ENCODE results near the gene LSM7. TPM values are rescaled to one million over a fixed set of nuclear protein-coding genes. Genes with fewer than 3 reads are reported as not detected.

LSM7 gene
- total and polyA plus RNA-seq, 2 of the 13 experiments (the other 11 are each of a cell fraction or from before 2014, with no cell fraction given), result 140 to 205 TPM

GRCh38 chr19:2273356-2274184 is 54.8 kb downstream of the LSM7 start (continued):
- no peak for TF ChIP-seq NFAT5 (CRISPR knock-in tag; IDR thresholded peaks at IDR 0.05)
- no peak for TF ChIP-seq TOE1 (CRISPR knock-in tag; IDR thresholded peaks at IDR 0.05)
- TF ChIP-seq CEBPB (IDR thresholded peaks at IDR 0.05; ENCODE audit: borderline replicate concordance, low read depth, low read length), result no peak
- 0 out of 2 replicates have a peak, but pooled peaks have one; percentile 29 for TF ChIP-seq ZNF709 (CRISPR knock-in tag; IDR thresholded peaks at IDR 0.05)
- peak; percentile 48; the same call in 1 of the 2 replicates for TF ChIP-seq ZNF784 (CRISPR knock-in tag; IDR thresholded peaks at IDR 0.05; ENCODE audit: borderline replicate concordance)
- TF ChIP-seq ZNF674 (CRISPR knock-in tag; IDR thresholded peaks at IDR 0.05; ENCODE audit: low read depth), result no peak
- no peak; the same call in 1 of the 2 replicates for TF ChIP-seq HOXA5 (CRISPR knock-in tag; IDR thresholded peaks at IDR 0.05)
- TF ChIP-seq IKZF1 (IDR thresholded peaks at IDR 0.05), result no peak
- no peak for TF ChIP-seq CREB3 (CRISPR knock-in tag; IDR thresholded peaks at IDR 0.05)
- peak; percentile 55; the same call in 1 of the 2 replicates for TF ChIP-seq GATAD2A (CRISPR knock-in tag; IDR thresholded peaks at IDR 0.05)
- peak; percentile 72 for TF ChIP-seq ZNF576 (CRISPR knock-in tag; IDR thresholded peaks at IDR 0.05)
- peak; percentile 79 for TF ChIP-seq U2AF1 (optimal IDR thresholded peaks at IDR 0.05; ENCODE audit: low read depth, low read length)
- TF ChIP-seq CERS6 (CRISPR knock-in tag; IDR thresholded peaks at IDR 0.05), result no peak
- no peak for TF ChIP-seq SNRNP70 (IDR thresholded peaks at IDR 0.05; ENCODE audit: low read depth, low read length)
- TF ChIP-seq HOMEZ (CRISPR knock-in tag; IDR thresholded peaks at IDR 0.05; ENCODE audit: low read depth), result no peak
- TF ChIP-seq ZNF484 (CRISPR knock-in tag; IDR thresholded peaks at IDR 0.05; ENCODE audit: borderline replicate concordance, low read depth), result 0 out of 2 replicates have a peak, but pooled peaks have one; percentile 27
- TF ChIP-seq ESRRA (CRISPR knock-in tag; IDR thresholded peaks at IDR 0.05; ENCODE audit: low read depth), result peak; percentile 42; the same call in 1 of the 2 replicates
- TF ChIP-seq ZNF430 (CRISPR knock-in tag; IDR thresholded peaks at IDR 0.05), result 0 out of 2 replicates have a peak, but pooled peaks have one; percentile 62
- TF ChIP-seq BCL6 (CRISPR knock-in tag; IDR thresholded peaks at IDR 0.05), result no peak; the same call in 1 of the 2 replicates

Data from HepG2 (cell line).